GM18511 (cell line): Measurements from ENCODE around the gene TMED8.
"Not testable (repeated sequence)": the region's sequence is repeated elsewhere in the genome, so short reads cannot be mapped to it uniquely, and the experiment has no call there.

Source experiments
- ATAC-seq: cut with Tn5 transposase; IDR thresholded peaks from one replicate; pipeline ENCODE4 v1.9.1; 2021; ENCODE audit warnings: mild to moderate bottlenecking, moderate library complexity; ENCODE audit not compliant: unreplicated experiment

Gene TMED8

GRCh38 chr14:77324289-77324688 is 52.6 kb downstream of the TMED8 start:
- no peak for ATAC-seq

- ATAC-seq, result no peak
Measured at GRCh38 chr14:77323571-77323970, 53.3 kb downstream of the TMED8 start.

GRCh38 chr14:77322951-77323350 is 53.9 kb downstream of the TMED8 start:
- ATAC-seq, result no peak

- no peak for ATAC-seq
Measured at GRCh38 chr14:77322250-77322902, 54.5 kb downstream of the TMED8 start.

- ATAC-seq, result peak; percentile 68
Measured at GRCh38 chr14:77320238-77320935, 56.5 kb downstream of the TMED8 start, which contains the start of gene POMT2. POMT2 (minus strand) TSS chr14:77320883; CDS start chr14:77320681, 202 bp downstream.

GRCh38 chr14:77319422-77319821 is 57.5 kb downstream of the TMED8 start:
- ATAC-seq, result no peak

- ATAC-seq, result not testable (repeated sequence)
Measured at GRCh38 chr14:77318756-77319155, 58.1 kb downstream of the TMED8 start.

- ATAC-seq, result no peak
Measured at GRCh38 chr14:77318006-77318553, 58.8 kb downstream of the TMED8 start.

GRCh38 chr14:77316872-77317301 is 60.0 kb downstream of the TMED8 start:
- no peak for ATAC-seq

- ATAC-seq, result no peak
Measured at GRCh38 chr14:77316195-77316505, 60.7 kb downstream of the TMED8 start.

GRCh38 chr14:77314539-77315457 is 62.1 kb downstream of the TMED8 start:
- no peak for ATAC-seq

- no peak for ATAC-seq
Measured at GRCh38 chr14:77314043-77314442, 62.9 kb downstream of the TMED8 start.

- no peak for ATAC-seq
Measured at GRCh38 chr14:77313371-77313770, 63.5 kb downstream of the TMED8 start.

- no peak for ATAC-seq
Measured at GRCh38 chr14:77311217-77311616, 65.7 kb downstream of the TMED8 start.

- ATAC-seq, result no peak
Measured at GRCh38 chr14:77310026-77310425, 66.9 kb downstream of the TMED8 start.

- no peak for ATAC-seq
Measured at GRCh38 chr14:77309131-77309530, 67.8 kb downstream of the TMED8 start.

GRCh38 chr14:77306851-77307496 is 69.9 kb downstream of the TMED8 start:
- ATAC-seq, result no peak

- ATAC-seq, result no peak
Measured at GRCh38 chr14:77306416-77306815, 70.5 kb downstream of the TMED8 start.

- ATAC-seq, result no peak
Measured at GRCh38 chr14:77305696-77306095, 71.2 kb downstream of the TMED8 start.

GRCh38 chr14:77303417-77304156 is 73.3 kb downstream of the TMED8 start:
- ATAC-seq, result peak; percentile 62
